Measurements from ENCODE around the gene SERPINB4.

DNA sequence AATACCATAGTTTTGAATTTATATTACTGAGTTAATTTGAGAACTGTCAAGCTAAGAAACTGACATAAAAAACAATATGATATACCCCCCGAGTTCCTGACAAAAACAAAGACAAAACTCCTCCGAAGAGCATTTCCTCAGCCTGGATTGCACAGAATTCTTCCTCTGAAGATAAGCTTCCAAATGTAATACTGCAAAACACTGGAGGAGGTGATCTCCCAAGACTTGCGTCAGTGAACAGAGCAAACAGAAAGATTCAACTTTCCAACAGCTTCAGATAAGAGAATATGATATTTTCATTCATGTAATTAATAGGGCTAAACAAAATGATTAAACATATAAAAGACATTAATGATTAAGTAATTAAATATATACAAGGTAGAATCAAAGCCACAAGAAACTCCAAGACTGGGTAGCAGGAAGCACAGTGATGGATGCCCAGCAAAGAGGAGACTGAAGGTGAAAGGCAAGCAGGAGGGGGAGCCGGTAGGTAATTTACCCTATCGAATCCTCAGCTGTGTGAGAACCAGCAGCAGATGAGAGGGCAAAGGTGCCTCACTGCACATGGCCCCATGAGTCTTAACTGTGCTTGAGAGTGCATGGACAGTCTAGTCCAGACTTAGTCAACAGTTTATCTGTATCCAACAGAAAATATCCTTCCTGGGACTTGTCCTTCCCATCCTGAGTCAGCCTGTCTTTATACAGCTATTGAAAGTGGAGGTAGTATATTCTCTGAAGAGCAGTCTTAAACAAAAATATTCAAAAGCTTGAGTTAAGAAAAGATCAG is 36.0 kb upstream of the SERPINB4 start:
- no peak for TF ChIP-seq POLR2A (IDR thresholded peaks at IDR 0.05)
- TF ChIP-seq, protein P1, sequence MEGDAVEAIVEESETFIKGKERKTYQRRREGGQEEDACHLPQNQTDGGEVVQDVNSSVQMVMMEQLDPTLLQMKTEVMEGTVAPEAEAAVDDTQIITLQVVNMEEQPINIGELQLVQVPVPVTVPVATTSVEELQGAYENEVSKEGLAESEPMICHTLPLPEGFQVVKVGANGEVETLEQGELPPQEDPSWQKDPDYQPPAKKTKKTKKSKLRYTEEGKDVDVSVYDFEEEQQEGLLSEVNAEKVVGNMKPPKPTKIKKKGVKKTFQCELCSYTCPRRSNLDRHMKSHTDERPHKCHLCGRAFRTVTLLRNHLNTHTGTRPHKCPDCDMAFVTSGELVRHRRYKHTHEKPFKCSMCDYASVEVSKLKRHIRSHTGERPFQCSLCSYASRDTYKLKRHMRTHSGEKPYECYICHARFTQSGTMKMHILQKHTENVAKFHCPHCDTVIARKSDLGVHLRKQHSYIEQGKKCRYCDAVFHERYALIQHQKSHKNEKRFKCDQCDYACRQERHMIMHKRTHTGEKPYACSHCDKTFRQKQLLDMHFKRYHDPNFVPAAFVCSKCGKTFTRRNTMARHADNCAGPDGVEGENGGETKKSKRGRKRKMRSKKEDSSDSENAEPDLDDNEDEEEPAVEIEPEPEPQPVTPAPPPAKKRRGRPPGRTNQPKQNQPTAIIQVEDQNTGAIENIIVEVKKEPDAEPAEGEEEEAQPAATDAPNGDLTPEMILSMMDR (IDR thresholded peaks at IDR 0.05 in 4 of 5, conservative IDR thresholded peaks at IDR 0.05 in 1 of 5), result no peak

Data from gastrocnemius medialis (tissue), 4 donors.